Measurements from ENCODE around the gene NOP9.
"Not testable (repeated sequence)": the region's sequence is repeated elsewhere in the genome, so short reads cannot be mapped to it uniquely, and the experiment has no call there.

NOP9 gene

DNA sequence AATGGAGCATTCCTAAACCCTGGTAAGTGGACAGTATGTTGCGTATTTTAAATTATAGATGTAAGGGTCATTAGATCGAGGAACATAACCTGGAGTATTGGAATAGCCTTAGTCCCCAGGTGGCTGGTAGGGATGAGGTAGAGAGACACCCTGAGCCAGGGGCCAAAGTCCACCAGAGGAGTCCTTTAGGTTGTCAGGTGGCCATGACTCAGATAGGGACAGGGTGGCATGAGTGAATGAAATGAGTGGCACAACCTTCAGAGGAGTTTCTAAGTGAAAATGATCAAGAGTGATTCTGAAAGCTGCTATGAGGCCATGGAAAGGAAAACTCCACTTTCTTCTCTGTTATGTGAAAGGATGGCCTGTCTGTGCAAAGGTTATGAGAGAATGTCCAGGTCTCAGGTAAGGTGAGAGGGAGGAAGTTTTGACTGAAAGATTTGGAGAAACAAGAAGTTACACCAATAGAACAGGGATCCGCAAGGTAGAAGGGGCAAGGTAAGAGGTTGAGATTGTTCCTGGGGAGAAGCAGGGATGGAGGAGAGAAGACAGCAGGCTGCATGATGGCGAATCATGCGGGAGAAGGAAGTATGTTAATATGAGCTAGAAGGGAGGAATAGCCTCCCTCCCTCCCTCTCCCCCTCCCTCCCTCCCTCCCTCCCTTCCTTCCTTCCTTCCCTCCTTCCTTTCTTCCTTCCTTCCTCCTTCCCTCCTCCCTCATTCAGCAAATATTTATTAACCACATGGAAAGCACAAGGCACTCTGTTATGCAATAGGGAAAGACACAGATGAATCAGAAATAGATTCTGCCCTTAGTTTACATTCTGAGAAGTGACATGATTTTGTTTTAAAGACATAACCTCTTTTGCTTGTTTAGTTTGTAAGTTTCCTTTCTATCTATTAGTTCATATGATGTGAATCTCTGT, 54.2 kb downstream of the NOP9 start:
- no peaks in the 10 kb centered on the region for H3F3A ChIP-seq (ENCODE audit: control insufficient read depth, insufficient read depth)
- TF ChIP-seq EZH2phosphoT487 (IDR thresholded peaks at IDR 0.05; ENCODE audit: borderline replicate concordance, low read length), result no peak
- TF ChIP-seq, protein P1, sequence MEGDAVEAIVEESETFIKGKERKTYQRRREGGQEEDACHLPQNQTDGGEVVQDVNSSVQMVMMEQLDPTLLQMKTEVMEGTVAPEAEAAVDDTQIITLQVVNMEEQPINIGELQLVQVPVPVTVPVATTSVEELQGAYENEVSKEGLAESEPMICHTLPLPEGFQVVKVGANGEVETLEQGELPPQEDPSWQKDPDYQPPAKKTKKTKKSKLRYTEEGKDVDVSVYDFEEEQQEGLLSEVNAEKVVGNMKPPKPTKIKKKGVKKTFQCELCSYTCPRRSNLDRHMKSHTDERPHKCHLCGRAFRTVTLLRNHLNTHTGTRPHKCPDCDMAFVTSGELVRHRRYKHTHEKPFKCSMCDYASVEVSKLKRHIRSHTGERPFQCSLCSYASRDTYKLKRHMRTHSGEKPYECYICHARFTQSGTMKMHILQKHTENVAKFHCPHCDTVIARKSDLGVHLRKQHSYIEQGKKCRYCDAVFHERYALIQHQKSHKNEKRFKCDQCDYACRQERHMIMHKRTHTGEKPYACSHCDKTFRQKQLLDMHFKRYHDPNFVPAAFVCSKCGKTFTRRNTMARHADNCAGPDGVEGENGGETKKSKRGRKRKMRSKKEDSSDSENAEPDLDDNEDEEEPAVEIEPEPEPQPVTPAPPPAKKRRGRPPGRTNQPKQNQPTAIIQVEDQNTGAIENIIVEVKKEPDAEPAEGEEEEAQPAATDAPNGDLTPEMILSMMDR (IDR thresholded peaks at IDR 0.05; ENCODE audit: low read depth, low read length, poor library complexity, severe bottlenecking), result no peak
- H3K4me1 ChIP-seq (ENCODE audit: control insufficient read depth, low read length), result peaks cover 4% of the 10 kb centered on the region; the same call in 1 of the 2 replicates
- no peaks in the 10 kb centered on the region for H3K79me2 ChIP-seq (ENCODE audit: control insufficient read depth, low read length)
- no peak overlapping the region for H3K4me2 ChIP-seq (ENCODE audit: low read length)
- no peaks in the 10 kb centered on the region for H3K9me3 ChIP-seq (ENCODE audit: control insufficient read depth, insufficient read depth, low read length)
- no peak overlapping the region for H3K27ac ChIP-seq (ENCODE audit: low read depth, low read length)
- peaks cover 33% of the 10 kb centered on the region for H3K27me3 ChIP-seq (ENCODE audit: control insufficient read depth, low read length)
- H4K20me1 ChIP-seq (ENCODE audit: control insufficient read depth, insufficient read depth, low read depth, low read length), result no peaks in the 10 kb centered on the region
- H3K4me3 ChIP-seq (ENCODE audit: low read length), result no peak overlapping the region
- H3K36me3 ChIP-seq (ENCODE audit: control insufficient read depth, low read length), result no peaks in the 10 kb centered on the region
- no peaks in the 10 kb centered on the region for H3K9me2 ChIP-seq (replicated peaks; ENCODE audit: control insufficient read depth, low read length)

DNA sequence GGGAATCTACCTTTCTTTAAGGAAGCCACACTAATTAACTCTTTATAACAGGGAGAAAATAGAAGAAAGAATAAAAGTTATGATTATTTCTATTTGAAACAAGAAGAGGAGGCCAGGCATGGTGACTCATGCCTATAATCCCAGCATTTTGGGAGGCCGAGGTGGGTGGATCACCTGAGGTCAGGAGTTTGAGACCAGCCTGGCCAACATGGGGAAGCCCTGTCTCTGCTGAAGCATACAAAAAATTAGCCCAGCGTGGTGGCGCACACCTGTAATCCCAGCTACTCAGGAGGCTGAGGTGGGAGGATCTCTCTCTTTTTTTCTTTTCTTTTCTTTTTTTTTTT, 54.8 kb downstream of the NOP9 start:
- not testable (repeated sequence) for H3K4me1 ChIP-seq (ENCODE audit: control insufficient read depth, low read length); H3K9me3 ChIP-seq (ENCODE audit: control insufficient read depth, insufficient read depth, low read length); H3K27ac ChIP-seq (ENCODE audit: low read depth, low read length); H3F3A ChIP-seq (ENCODE audit: control insufficient read depth, insufficient read depth); H3K36me3 ChIP-seq (ENCODE audit: control insufficient read depth, low read length); H3K79me2 ChIP-seq (ENCODE audit: control insufficient read depth, low read length); H3K4me3 ChIP-seq (ENCODE audit: low read length); H3K4me2 ChIP-seq (ENCODE audit: low read length); H4K20me1 ChIP-seq (ENCODE audit: control insufficient read depth, insufficient read depth, low read depth, low read length); H3K9me2 ChIP-seq (replicated peaks; ENCODE audit: control insufficient read depth, low read length)
- peaks cover 27% of the 10 kb centered on the region for H3K27me3 ChIP-seq (ENCODE audit: control insufficient read depth, low read length)

DNA sequence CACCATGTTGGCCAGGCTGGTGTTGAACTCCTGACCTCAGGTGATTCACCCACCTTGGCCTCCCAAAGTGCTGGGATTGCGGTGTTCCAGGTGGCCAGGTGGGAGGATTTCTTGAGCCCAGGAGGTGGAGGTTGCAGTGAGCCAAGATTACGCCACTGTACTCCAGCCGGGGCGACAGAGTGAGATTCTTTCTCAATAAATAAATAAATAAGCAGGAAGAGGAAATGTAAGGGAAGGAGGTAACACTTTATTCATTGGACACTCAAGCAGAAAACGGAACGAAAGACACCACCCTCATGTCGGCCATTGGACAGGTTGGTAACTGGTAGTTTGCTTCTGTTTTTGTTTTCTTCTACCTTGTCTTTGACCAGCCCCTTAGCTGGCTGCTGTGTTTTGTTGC, 55.4 kb downstream of the NOP9 start:
- Histone ChIP-seq H3K9me3 (ENCODE audit: control insufficient read depth, insufficient read depth, low read length) (no peaks in the 10 kb centered on the region), H3F3A (ENCODE audit: control insufficient read depth, insufficient read depth) (no peaks in the 10 kb centered on the region), H3K36me3 (ENCODE audit: control insufficient read depth, low read length) (no peaks in the 10 kb centered on the region), H3K27ac (ENCODE audit: low read depth, low read length) (no peak overlapping the region), H3K4me3 (ENCODE audit: low read length) (no peak overlapping the region), H3K27me3 (ENCODE audit: control insufficient read depth, low read length) (peaks cover 22% of the 10 kb centered on the region), H4K20me1 (ENCODE audit: control insufficient read depth, insufficient read depth, low read depth, low read length) (no peaks in the 10 kb centered on the region), H3K4me1 (ENCODE audit: control insufficient read depth, low read length) (peaks cover 4% of the 10 kb centered on the region; the same call in 1 of the 2 replicates), H3K4me2 (ENCODE audit: low read length) (no peak overlapping the region), H3K9me2 (replicated peaks; ENCODE audit: control insufficient read depth, low read length) (no peaks in the 10 kb centered on the region), H3K79me2 (ENCODE audit: control insufficient read depth, low read length) (no peaks in the 10 kb centered on the region)
- TF ChIP-seq EZH2phosphoT487 (IDR thresholded peaks at IDR 0.05; ENCODE audit: borderline replicate concordance, low read length), result no peak
- TF ChIP-seq, protein P1 (IDR thresholded peaks at IDR 0.05; ENCODE audit: low read depth, low read length, poor library complexity, severe bottlenecking), result no peak

DNA sequence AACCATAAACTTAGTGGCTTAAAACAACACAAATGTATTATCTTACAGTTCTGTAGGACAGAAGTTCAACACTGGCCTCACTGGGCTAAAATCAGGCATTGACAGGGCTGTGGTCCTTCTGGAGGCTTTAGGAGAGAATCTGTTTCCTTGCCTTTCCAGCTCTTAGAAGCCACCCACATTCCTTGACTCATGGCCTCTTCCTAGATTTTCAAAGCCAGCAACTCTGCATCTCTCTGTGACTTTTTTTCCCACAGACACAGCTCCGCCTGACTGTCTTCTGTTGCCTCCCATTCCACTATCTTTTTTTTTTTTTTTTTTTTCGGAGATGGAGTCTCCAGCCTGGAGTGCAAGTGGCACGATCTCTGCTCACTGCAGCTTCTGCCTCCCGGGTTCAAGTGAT, 56.6 kb downstream of the NOP9 start:
- H3F3A ChIP-seq (ENCODE audit: control insufficient read depth, insufficient read depth), result no peaks in the 10 kb centered on the region
- H3K9me3 ChIP-seq (ENCODE audit: control insufficient read depth, insufficient read depth, low read length), result no peaks in the 10 kb centered on the region
- no peak for TF ChIP-seq EZH2phosphoT487 (IDR thresholded peaks at IDR 0.05; ENCODE audit: borderline replicate concordance, low read length)
- TF ChIP-seq, protein P1 (IDR thresholded peaks at IDR 0.05; ENCODE audit: low read depth, low read length, poor library complexity, severe bottlenecking), result no peak
- peaks cover 15% of the 10 kb centered on the region for H3K27me3 ChIP-seq (ENCODE audit: control insufficient read depth, low read length)
- H4K20me1 ChIP-seq (ENCODE audit: control insufficient read depth, insufficient read depth, low read depth, low read length), result no peaks in the 10 kb centered on the region
- no peak overlapping the region for H3K4me3 ChIP-seq (ENCODE audit: low read length)
- H3K27ac ChIP-seq (ENCODE audit: low read depth, low read length), result no peak overlapping the region
- no peaks in the 10 kb centered on the region for H3K79me2 ChIP-seq (ENCODE audit: control insufficient read depth, low read length)
- H3K4me2 ChIP-seq (ENCODE audit: low read length), result no peak overlapping the region
- peaks cover 4% of the 10 kb centered on the region; the same call in 1 of the 2 replicates for H3K4me1 ChIP-seq (ENCODE audit: control insufficient read depth, low read length)
- no peaks in the 10 kb centered on the region for H3K36me3 ChIP-seq (ENCODE audit: control insufficient read depth, low read length)
- no peaks in the 10 kb centered on the region for H3K9me2 ChIP-seq (replicated peaks; ENCODE audit: control insufficient read depth, low read length)
